Natural killer cell (primary cell): ENCODE data around the gene TFAP2C. TPM values are rescaled to one million over a fixed set of nuclear protein-coding genes. Genes with fewer than 3 reads are reported as not detected.

Experiments
- ATAC-seq, 3 donors: fragments of 150-1000 bp in 2 of 3; fragments of 200-7000 bp in 1 of 3; cut with Tn5 transposase; 1 replicate in 1 of 3; 2 replicates in 2 of 3; pipeline ENCODE4 v1.10.0; 2021; ENCODE audit warnings: mild to moderate bottlenecking in 2 of 3, moderate library complexity in 2 of 3
- DNase-seq, 2 donors: peaks; one replicate each; pipeline versions ENCODE4 v3.0.0 to v3.0.0-alpha.2; 2013 to 2021; ENCODE audit warnings: mixed read lengths in 1 of 2
- H3K27ac ChIP-seq: one replicate; pipeline ENCODE4 v1.5.1; 2013; ENCODE audit warnings: mild to moderate bottlenecking, low read length
- H3K27me3 ChIP-seq: one replicate; pipeline ENCODE4 v1.6.1; 2013; ENCODE audit warnings: low read length; ENCODE audit not compliant: control insufficient read depth, insufficient read depth
- H3K36me3 ChIP-seq: one replicate; pipeline ENCODE4 v1.6.1; 2013; ENCODE audit warnings: low read length; ENCODE audit not compliant: control insufficient read depth, insufficient read depth
- H3K4me1 ChIP-seq: one replicate; pipeline ENCODE4 v1.6.1; 2013; ENCODE audit warnings: low read length; ENCODE audit not compliant: control insufficient read depth, insufficient read depth
- H3K4me3 ChIP-seq: one replicate; pipeline ENCODE4 v1.5.1; 2013; ENCODE audit warnings: low read length
- H3K9me3 ChIP-seq: one replicate; pipeline ENCODE4 v1.6.1; 2013; ENCODE audit warnings: low read length; ENCODE audit not compliant: control insufficient read depth, insufficient read depth
- H3K27ac Mint-ChIP-seq, 2 donors: one replicate each; pipeline ENCODE4 v1.8.0; 2022; ENCODE audit warnings: mild to moderate bottlenecking in 2 of 2, mixed read lengths in 2 of 2, moderate library complexity in 1 of 2
- H3K27me3 Mint-ChIP-seq, 2 donors: one replicate each; pipeline ENCODE4 v1.8.0; 2022; ENCODE audit warnings: low read depth in 2 of 2, mixed read lengths in 2 of 2
- H3K36me3 Mint-ChIP-seq: one replicate; pipeline ENCODE4 v1.8.0; 2022; ENCODE audit warnings: mixed read lengths
- H3K4me1 Mint-ChIP-seq, 2 donors: one replicate each; pipeline ENCODE4 v1.8.0; 2022; ENCODE audit warnings: mixed read lengths in 2 of 2
- H3K4me3 Mint-ChIP-seq: one replicate; pipeline ENCODE4 v1.8.0; 2022; ENCODE audit warnings: mild to moderate bottlenecking, moderate library complexity, mixed read lengths
- H3K9me3 Mint-ChIP-seq, 2 donors: one replicate each; pipeline ENCODE4 v1.8.0; 2022; ENCODE audit warnings: mixed read lengths in 2 of 2
- CTCF ChIP-seq: fragments of 200-600 bp; IDR thresholded peaks from one replicate; pipeline ENCODE4 v1.8.0; 2022; ENCODE audit warnings: antibody characterized with exemption
- WGBS: methylation state at CpG from one replicate; pipeline ENCODE4 v1.1.7; 2013; ENCODE audit warnings: missing lambda C conversion rate; ENCODE audit not compliant: insufficient coverage; 5-methylcytosine and 5-hydroxymethylcytosine counted together
- intact Hi-C: fragments of 100-400 bp; cut with micrococcal nuclease; formaldehyde crosslinking; loops from one replicate; pipeline ENCODE4 v1.14.2; 2022
- total RNA-seq, 4 donors: library from RNA; stranded (reverse); fragments of 120-200 nt in 1 of 4; gene quantifications; one replicate each; pipeline versions ENCODE4 v1.2.3 to v1.2.4, GENCODE V29; 2013 to 2022

Gene TFAP2C
- total RNA-seq, 3 donors from 2014 or later (not counting 1 experiment from before 2014, with no cell fraction given): not detected

- intact Hi-C loops: no loop called here
- H3K27me3 ChIP-seq: peaks cover 22% of the 10 kb centered on the region
Observed at GRCh38 chr20:56628015-56628872, 862 bp upstream of the TFAP2C start.

GRCh38 chr20:56629464-56630085, 469 bp downstream of the TFAP2C start:
- no peak for DNase-seq
- Histone ChIP-seq H3K36me3 (no peaks in the 10 kb centered on the region), H3K27ac (no peak overlapping the region), H3K27me3 (peaks cover 25% of the 10 kb centered on the region), H3K4me3 (no peak overlapping the region), H3K9me3 (no peaks in the 10 kb centered on the region), H3K4me1 (peaks cover 15% of the 10 kb centered on the region)
- Mint-ChIP-seq H3K9me3 (no peaks in the 10 kb centered on the region), H3K4me1 (no peaks in the 10 kb centered on the region), H3K4me3 (peak overlapping the region; percentile 17), H3K27me3 (peaks cover 37 to 59% of the 10 kb centered on the region in 2 donors), H3K27ac (no peak overlapping the region), H3K36me3 (no peaks in the 10 kb centered on the region)
- no peak for TF ChIP-seq CTCF
- intact Hi-C loops: no loop called here
- no peak for ATAC-seq
- WGBS: 4% methylated on average over 39 of the region's 39 CpGs

More at GRCh38 chr20:56628015-56628872, 862 bp upstream of the TFAP2C start:
- Histone ChIP-seq H3K9me3 (no peaks in the 10 kb centered on the region), H3K27ac (no peak overlapping the region), H3K36me3 (no peaks in the 10 kb centered on the region), H3K4me3 (no peak overlapping the region), H3K4me1 (peaks cover 15% of the 10 kb centered on the region)
- Mint-ChIP-seq H3K4me3 (peak overlapping the region; percentile 68), H3K9me3 (no peaks in the 10 kb centered on the region), H3K36me3 (no peaks in the 10 kb centered on the region), H3K4me1 (no peaks in the 10 kb centered on the region), H3K27ac (no peak overlapping the region), H3K27me3 (peaks cover 30 to 55% of the 10 kb centered on the region in 2 donors)
- no peak for DNase-seq
- ATAC-seq: no peak
- WGBS: 5% methylated on average over 48 of the region's 48 CpGs
- TF ChIP-seq CTCF: no peak

GRCh38 chr20:56630086-56630493, 984 bp downstream of the TFAP2C start:
- Histone ChIP-seq H3K36me3 (no peaks in the 10 kb centered on the region), H3K9me3 (no peaks in the 10 kb centered on the region), H3K4me3 (no peak overlapping the region), H3K27me3 (peaks cover 25% of the 10 kb centered on the region), H3K4me1 (peaks cover 15% of the 10 kb centered on the region), H3K27ac (no peak overlapping the region)
- DNase-seq: no peak
- Mint-ChIP-seq H3K4me1 (no peaks in the 10 kb centered on the region), H3K27me3 (peaks cover 39 to 56% of the 10 kb centered on the region in 2 donors), H3K4me3 (no peak overlapping the region), H3K9me3 (no peaks in the 10 kb centered on the region), H3K27ac (no peak overlapping the region), H3K36me3 (no peaks in the 10 kb centered on the region)
- no peak for TF ChIP-seq CTCF
- no peak for ATAC-seq
- intact Hi-C loops: no loop called here
- 2% methylated on average over 38 of the region's 38 CpGs for WGBS
